Sigmoid colon (tissue), 4 donors: ENCODE measurements around the gene DEFB132.

Source experiments
- EP300 ChIP-seq, 4 donors: sonication (generic); formaldehyde crosslinking; IDR thresholded peaks; one replicate each; pipeline ENCODE4 v1.6.1; 2017; ENCODE audit warnings: antibody characterized with exemption in 4 of 4
- POLR2A ChIP-seq, 2 donors: fragments of 450-650 bp; IDR thresholded peaks; one replicate each; pipeline ENCODE4 v1.6.1; 2016; ENCODE audit warnings: antibody characterized with exemption in 2 of 2, mild to moderate bottlenecking in 2 of 2, moderate library complexity in 2 of 2
- TF ChIP-seq, protein P1 (sequence below), 4 experiments: fragments of 450-650 bp in 3 of 4; fragments of 200-600 bp in 1 of 4; IDR thresholded peaks; one replicate each; pipeline ENCODE4 v1.5.1; 2016 to 2019; ENCODE audit warnings: antibody characterized with exemption in 4 of 4, mild to moderate bottlenecking in 3 of 4, moderate library complexity in 2 of 4

DNA sequence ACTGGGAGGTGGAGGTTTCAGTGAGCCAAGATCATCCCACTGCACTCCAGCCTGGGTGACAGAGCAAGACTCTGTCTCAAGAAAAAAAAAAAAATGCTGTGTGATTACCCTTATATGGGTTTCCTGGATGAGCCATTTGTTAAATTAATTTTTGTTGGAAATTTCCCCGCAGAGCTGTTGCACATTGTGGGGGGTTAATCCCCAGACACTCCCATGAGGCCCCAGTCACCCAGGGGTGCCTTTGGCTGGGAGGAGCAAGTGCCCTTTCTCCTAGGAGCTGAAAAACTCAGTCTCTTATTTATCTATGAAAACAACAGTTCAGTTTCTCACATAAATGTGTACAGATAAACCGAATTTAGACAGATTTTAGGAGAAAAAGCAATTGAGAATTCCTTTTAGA lies 4.7 kb upstream of the DEFB132 start:
- TF ChIP-seq, protein P1, sequence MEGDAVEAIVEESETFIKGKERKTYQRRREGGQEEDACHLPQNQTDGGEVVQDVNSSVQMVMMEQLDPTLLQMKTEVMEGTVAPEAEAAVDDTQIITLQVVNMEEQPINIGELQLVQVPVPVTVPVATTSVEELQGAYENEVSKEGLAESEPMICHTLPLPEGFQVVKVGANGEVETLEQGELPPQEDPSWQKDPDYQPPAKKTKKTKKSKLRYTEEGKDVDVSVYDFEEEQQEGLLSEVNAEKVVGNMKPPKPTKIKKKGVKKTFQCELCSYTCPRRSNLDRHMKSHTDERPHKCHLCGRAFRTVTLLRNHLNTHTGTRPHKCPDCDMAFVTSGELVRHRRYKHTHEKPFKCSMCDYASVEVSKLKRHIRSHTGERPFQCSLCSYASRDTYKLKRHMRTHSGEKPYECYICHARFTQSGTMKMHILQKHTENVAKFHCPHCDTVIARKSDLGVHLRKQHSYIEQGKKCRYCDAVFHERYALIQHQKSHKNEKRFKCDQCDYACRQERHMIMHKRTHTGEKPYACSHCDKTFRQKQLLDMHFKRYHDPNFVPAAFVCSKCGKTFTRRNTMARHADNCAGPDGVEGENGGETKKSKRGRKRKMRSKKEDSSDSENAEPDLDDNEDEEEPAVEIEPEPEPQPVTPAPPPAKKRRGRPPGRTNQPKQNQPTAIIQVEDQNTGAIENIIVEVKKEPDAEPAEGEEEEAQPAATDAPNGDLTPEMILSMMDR (IDR thresholded peaks at IDR 0.05) = no peak
- TF ChIP-seq EP300 (IDR thresholded peaks at IDR 0.05) (no peak), POLR2A (IDR thresholded peaks at IDR 0.05) (no peak)
